RWPE2 (cell line): ENCODE measurements around the gene LYSMD4.

Source experiments
- ATAC-seq: fragments of 200-7000 bp; cut with Tn5 transposase; 3 replicates; pipeline ENCODE4 v1.9.1; 2021; ENCODE audit warnings: low read depth
- DNase-seq: peaks from one replicate; pipeline ENCODE4 v3.0.0-alpha.2; 2020; ENCODE audit warnings: low spot score
- H3K27ac ChIP-seq: fragments of 450-650 bp; 2 replicates; pipeline ENCODE4 v1.5.1; 2017; ENCODE audit warnings: mild to moderate bottlenecking; ENCODE audit not compliant: poor library complexity, severe bottlenecking
- H3K27me3 ChIP-seq: fragments of 250-450 bp; sonication (Bioruptor Pico); 2 replicates; pipeline ENCODE4 v1.5.1; 2021; ENCODE audit warnings: mild to moderate bottlenecking, moderate library complexity; ENCODE audit not compliant: insufficient read depth, poor library complexity, severe bottlenecking
- H3K36me3 ChIP-seq: fragments of 250-450 bp; sonication (Bioruptor Pico); 2 replicates; pipeline ENCODE4 v1.5.1; 2020; ENCODE audit warnings: low read depth, mild to moderate bottlenecking, moderate library complexity
- H3K4me1 ChIP-seq: fragments of 250-450 bp; sonication (Bioruptor Pico); 2 replicates; pipeline ENCODE4 v1.5.1; 2021; ENCODE audit warnings: mild to moderate bottlenecking, moderate library complexity; ENCODE audit not compliant: insufficient read depth, poor library complexity, severe bottlenecking
- H3K4me3 ChIP-seq: fragments of 250-450 bp; sonication (Bioruptor Pico); 2 replicates; pipeline ENCODE4 v1.5.1; 2021; ENCODE audit warnings: mild to moderate bottlenecking, moderate library complexity; ENCODE audit not compliant: severe bottlenecking
- H3K9me3 ChIP-seq: fragments of 250-450 bp; sonication (Bioruptor Pico); 2 replicates; pipeline ENCODE4 v1.5.1; 2021; ENCODE audit warnings: mild to moderate bottlenecking, moderate library complexity; ENCODE audit not compliant: severe bottlenecking
- CTCF ChIP-seq: fragments of 450-650 bp; IDR thresholded peaks from one replicate; pipeline ENCODE4 v1.5.1; 2017; ENCODE audit warnings: mild to moderate bottlenecking, moderate library complexity; ENCODE audit not compliant: poor library complexity, severe bottlenecking

Gene LYSMD4

DNA sequence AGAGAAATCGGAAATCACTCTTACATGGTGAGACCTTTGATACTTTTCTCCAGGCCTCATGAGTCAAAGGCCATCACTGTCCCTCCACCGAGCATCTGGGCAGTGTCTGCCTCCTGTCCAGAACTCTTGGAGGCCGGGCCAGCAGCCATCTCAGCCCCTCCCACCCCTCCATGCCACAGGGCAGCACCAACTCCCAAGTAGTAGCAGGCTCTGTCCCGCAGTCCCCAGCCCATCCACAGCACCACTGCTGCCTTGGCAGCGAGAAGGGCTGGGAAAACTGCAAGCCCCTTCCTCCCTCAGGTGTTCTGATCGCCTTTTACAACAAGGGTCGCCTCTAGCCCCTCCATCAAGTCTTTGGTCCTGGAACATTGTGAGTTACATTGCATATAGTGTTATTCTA is 5.5 kb downstream of the LYSMD4 start:
- H3K27me3 ChIP-seq = no peaks in the 10 kb centered on the region
- peaks cover 14% of the 10 kb centered on the region for H3K36me3 ChIP-seq
- no peaks in the 10 kb centered on the region for H3K9me3 ChIP-seq
- no peak overlapping the region for H3K27ac ChIP-seq
- DNase-seq (no peak), ATAC-seq (no peak)
- no peak overlapping the region for H3K4me3 ChIP-seq
- TF ChIP-seq CTCF = no peak
- H3K4me1 ChIP-seq = no peaks in the 10 kb centered on the region

DNA sequence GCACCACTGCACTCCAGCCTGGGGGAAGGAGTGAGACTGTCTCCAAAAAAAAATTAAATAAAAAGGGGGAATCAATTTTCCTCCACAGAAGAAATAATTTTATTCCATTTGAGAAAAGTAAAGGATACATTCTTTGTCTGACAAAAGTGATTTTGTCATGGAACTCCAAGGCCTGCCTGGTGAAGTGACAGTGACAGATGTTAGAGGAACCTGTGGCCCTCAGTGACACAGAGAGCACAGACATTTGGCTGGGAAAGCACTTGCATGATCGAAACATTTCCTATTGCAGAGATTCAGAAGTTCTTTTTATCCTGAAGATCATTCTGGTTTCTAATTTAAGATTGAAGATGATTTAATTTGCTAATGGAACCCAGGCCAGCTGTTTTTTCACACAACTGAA is 5.9 kb downstream of the LYSMD4 start:
- DNase-seq (no peak), ATAC-seq (no peak)
- Histone ChIP-seq H3K9me3 (no peaks in the 10 kb centered on the region), H3K27me3 (no peaks in the 10 kb centered on the region), H3K27ac (no peak overlapping the region), H3K36me3 (peaks cover 14% of the 10 kb centered on the region), H3K4me1 (peaks cover 3% of the 10 kb centered on the region), H3K4me3 (no peak overlapping the region)
- TF ChIP-seq CTCF = no peak

DNA sequence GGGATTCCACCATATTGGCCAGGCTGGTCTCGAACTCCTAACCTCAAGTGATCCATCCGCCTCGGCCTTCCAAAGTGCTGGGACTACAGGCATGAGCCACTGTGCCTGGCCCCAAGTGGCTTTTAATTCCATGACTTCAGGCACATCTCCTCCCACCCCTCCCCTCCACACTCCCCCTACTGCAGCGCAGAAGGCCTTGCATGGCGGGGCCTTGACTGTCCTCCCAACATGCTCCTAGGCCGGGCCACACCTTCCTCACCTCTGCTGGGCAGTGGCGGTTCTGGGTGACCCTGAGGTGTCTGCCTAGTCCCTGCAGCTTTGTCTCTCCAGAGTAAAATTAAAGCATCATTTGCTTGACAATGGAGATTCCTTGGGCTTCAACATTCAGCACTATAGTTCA is 6.9 kb downstream of the LYSMD4 start:
- Histone ChIP-seq H3K9me3 (no peaks in the 10 kb centered on the region), H3K4me1 (peaks cover 11% of the 10 kb centered on the region), H3K36me3 (peaks cover 14% of the 10 kb centered on the region), H3K4me3 (no peak overlapping the region), H3K27me3 (no peaks in the 10 kb centered on the region), H3K27ac (no peak overlapping the region)
- ATAC-seq (no peak), DNase-seq (no peak)
- TF ChIP-seq CTCF = no peak

- H3K27ac ChIP-seq = no peak overlapping the region
Measured at GRCh38 chr15:99722406-99722805, 10.8 kb downstream of the LYSMD4 start.

More at GRCh38 chr15:99722406-99722805, 10.8 kb downstream of the LYSMD4 start:
- ATAC-seq (no peak), DNase-seq (no peak)
- Histone ChIP-seq H3K4me1 (peaks cover 11% of the 10 kb centered on the region), H3K27me3 (no peaks in the 10 kb centered on the region), H3K4me3 (no peak overlapping the region), H3K36me3 (no peaks in the 10 kb centered on the region), H3K9me3 (no peaks in the 10 kb centered on the region)
- TF ChIP-seq CTCF = no peak
